CD14-positive monocyte (primary cell): Measurements from ENCODE around the gene GABRG3. TPM values are rescaled to one million over a fixed set of nuclear protein-coding genes. Genes with fewer than 3 reads are reported as not detected.

Experiments
- DNase-seq, 3 donors: peaks; one replicate each; pipeline ENCODE4 v3.0.0-alpha.2; 2011 to 2022
- H2AFZ ChIP-seq: 2 replicates; pipeline ENCODE4 v1.6.0; 2012; ENCODE audit warnings: mild to moderate bottlenecking, low read depth, low read length, inconsistent platforms; ENCODE audit not compliant: insufficient read depth, poor library complexity, severe bottlenecking
- H3K27ac ChIP-seq, 2 donors: 1 replicate in 1 of 2; 2 replicates in 1 of 2; pipeline ENCODE4 v1.5.1; 2012 to 2013; ENCODE audit warnings: low read length in 2 of 2, control low read depth in 1 of 2, inconsistent platforms in 1 of 2, low read depth in 1 of 2, mild to moderate bottlenecking in 1 of 2
- H3K27me3 ChIP-seq, 2 donors: one replicate each; pipeline versions ENCODE4 v1.6.0 to v1.6.1; 2011 to 2013; ENCODE audit warnings: low read length in 2 of 2; ENCODE audit not compliant: control insufficient read depth in 2 of 2, insufficient read depth in 2 of 2
- H3K36me3 ChIP-seq, 2 donors: replicated peaks in 1 of 2; 1 replicate in 1 of 2; 2 replicates in 1 of 2; pipeline versions ENCODE4 v1.5.1 to v1.6.1; 2012 to 2013; ENCODE audit warnings: low read length in 2 of 2, control low read depth in 1 of 2, inconsistent platforms in 1 of 2, mild to moderate bottlenecking in 1 of 2; ENCODE audit not compliant: insufficient read depth in 2 of 2, control insufficient read depth in 1 of 2
- H3K4me1 ChIP-seq, 2 donors: 1 replicate in 1 of 2; 2 replicates in 1 of 2; pipeline versions ENCODE4 v1.5.1 to v1.6.1; 2012 to 2013; ENCODE audit warnings: low read length in 2 of 2, control low read depth in 1 of 2, inconsistent platforms in 1 of 2, mild to moderate bottlenecking in 1 of 2, moderate library complexity in 1 of 2; ENCODE audit not compliant: insufficient read depth in 2 of 2, control insufficient read depth in 1 of 2
- H3K4me2 ChIP-seq: replicated peaks from 2 replicates; pipeline ENCODE3; 2012; ENCODE audit warnings: low read length, moderate library complexity, mild to moderate bottlenecking; ENCODE audit not compliant: poor library complexity, severe bottlenecking; ENCODE audit errors: extremely low read depth
- H3K4me3 ChIP-seq, 3 experiments: fragments of 200-600 bp in 1 of 3; sonication (generic) in 1 of 3; replicated peaks in 1 of 3; 1 replicate in 2 of 3; 2 replicates in 1 of 3; pipeline ENCODE4 v1.5.1; 2011 to 2013; ENCODE audit warnings: low read length in 3 of 3, mild to moderate bottlenecking in 3 of 3, control low read depth in 2 of 3, low read depth in 2 of 3, inconsistent platforms in 1 of 3, moderate library complexity in 1 of 3
- H3K79me2 ChIP-seq: 2 replicates; pipeline ENCODE4 v1.6.0; 2012; ENCODE audit warnings: mild to moderate bottlenecking, control low read depth, inconsistent platforms, low read length, moderate library complexity; ENCODE audit not compliant: insufficient read depth
- H3K9ac ChIP-seq: 2 replicates; pipeline ENCODE4 v1.6.0; 2017; ENCODE audit warnings: low read length, mild to moderate bottlenecking; ENCODE audit not compliant: insufficient read depth, poor library complexity, severe bottlenecking
- H3K9me3 ChIP-seq, 2 donors: replicated peaks in 1 of 2; 1 replicate in 1 of 2; 2 replicates in 1 of 2; pipeline versions ENCODE4 v1.5.1 to v1.6.1; 2012 to 2013; ENCODE audit warnings: low read length in 2 of 2, control low read depth in 1 of 2; ENCODE audit not compliant: control insufficient read depth in 1 of 2, insufficient read depth in 1 of 2
- H4K20me1 ChIP-seq: 2 replicates; pipeline ENCODE4 v1.6.0; 2012; ENCODE audit warnings: mild to moderate bottlenecking, low read length, control low read depth, moderate library complexity; ENCODE audit not compliant: insufficient read depth
- H3K27ac Mint-ChIP-seq, 7 donors: one replicate each; pipeline ENCODE4 v1.8.0; 2020; ENCODE audit warnings: mild to moderate bottlenecking in 7 of 7, mixed read lengths in 7 of 7, moderate library complexity in 6 of 7, inconsistent platforms in 2 of 7
- H3K27me3 Mint-ChIP-seq, 3 donors: one replicate each; pipeline ENCODE4 v1.8.0; 2021 to 2022; ENCODE audit warnings: low read depth in 3 of 3, mild to moderate bottlenecking in 3 of 3, mixed read lengths in 3 of 3, moderate library complexity in 3 of 3, inconsistent platforms in 1 of 3
- H3K36me3 Mint-ChIP-seq, 2 donors: one replicate each; pipeline ENCODE4 v1.8.0; 2020; ENCODE audit warnings: mixed read lengths in 2 of 2, inconsistent platforms in 1 of 2, mild to moderate bottlenecking in 1 of 2
- H3K4me1 Mint-ChIP-seq: one replicate; pipeline ENCODE4 v1.8.0; 2020; ENCODE audit warnings: mild to moderate bottlenecking, mixed read lengths
- H3K4me3 Mint-ChIP-seq, 2 donors: one replicate each; pipeline ENCODE4 v1.8.0; 2020; ENCODE audit warnings: mild to moderate bottlenecking in 2 of 2, mixed read lengths in 2 of 2, moderate library complexity in 1 of 2
- H3K9me3 Mint-ChIP-seq, 7 donors: one replicate each; pipeline ENCODE4 v1.8.0; 2020 to 2022; ENCODE audit warnings: mixed read lengths in 7 of 7, mild to moderate bottlenecking in 6 of 7, moderate library complexity in 6 of 7, inconsistent platforms in 2 of 7
- CTCF ChIP-seq: fragments of 200-600 bp; IDR thresholded peaks from one replicate; pipeline ENCODE4 v1.8.0; 2022; ENCODE audit warnings: antibody characterized with exemption, mild to moderate bottlenecking
- WGBS: methylation state at CpG from one replicate; pipeline ENCODE4 v1.1.5; 2013; ENCODE audit warnings: missing lambda C conversion rate; ENCODE audit not compliant: insufficient coverage; 5-methylcytosine and 5-hydroxymethylcytosine counted together
- intact Hi-C, 2 donors: fragments of 100-400 bp; cut with micrococcal nuclease; formaldehyde crosslinking; loops; one replicate each; pipeline versions ENCODE4 v1.15.0 to v1.15.1; 2023
- polyA plus RNA-seq, 3 donors: library from polyadenylated mRNA; depleted of rRNA in 1 of 3; unstranded in 2 of 3; stranded (reverse) in 1 of 3; fragments of 300-500 nt in 2 of 3; fragments of >200 nt in 1 of 3; fragmentation: Illumina TruSeq in 2 of 3; gene quantifications; 1 replicate in 2 of 3; 2 replicates in 1 of 3; pipeline ENCODE4 v1.2.3, GENCODE V29; 2012 to 2021

GABRG3 gene
- polyA plus RNA-seq, 3 donors, result not detected

DNA sequence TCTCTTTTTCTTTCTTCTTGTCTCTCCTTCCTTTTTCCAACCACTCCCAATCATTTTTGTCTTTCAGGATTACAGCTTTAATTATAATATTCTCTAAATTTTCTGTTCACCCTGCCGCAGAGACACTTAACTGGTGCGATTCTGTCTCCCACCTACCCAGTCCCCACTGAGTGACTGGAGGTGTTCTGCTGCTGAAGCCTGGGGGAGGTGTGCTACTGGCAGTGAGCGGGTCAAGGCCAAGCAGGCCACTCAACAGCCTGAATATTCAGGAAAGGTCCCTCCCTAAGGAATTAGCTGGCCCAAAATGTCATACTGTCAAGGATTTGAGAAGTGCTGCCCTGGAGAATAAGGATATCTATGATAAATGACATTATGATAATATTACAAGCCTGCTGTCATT is 126.5 kb downstream of the GABRG3 start:
- DNase-seq, result no peak
- TF ChIP-seq CTCF, result no peak
- WGBS, result 80% methylated on average over 1 of the region's 3 CpGs
- no peaks in the 10 kb centered on the region for H3K36me3 ChIP-seq
- H3K9ac ChIP-seq, result no peak overlapping the region
- no peak overlapping the region for H3K4me2 ChIP-seq
- Mint-ChIP-seq H3K9me3 (peaks cover 0 to 27% (median 10%) of the 10 kb centered on the region in 7 donors), H3K4me1 (no peaks in the 10 kb centered on the region), H3K27ac (no peak overlapping the region), H3K4me3 (no peak overlapping the region), H3K36me3 (no peaks in the 10 kb centered on the region), H3K27me3 (peaks cover 0 to 2% (median 0%) of the 10 kb centered on the region in 3 donors)
- no peaks in the 10 kb centered on the region for H4K20me1 ChIP-seq
- H3K27ac ChIP-seq, result no peak overlapping the region
- intact Hi-C loops, result no loop called here
- no peaks in the 10 kb centered on the region for H3K27me3 ChIP-seq
- H3K4me3 ChIP-seq, result no peak overlapping the region
- peaks cover 10 to 18% of the 10 kb centered on the region in 2 donors for H3K9me3 ChIP-seq
- no peaks in the 10 kb centered on the region for H3K79me2 ChIP-seq
- H3K4me1 ChIP-seq, result no peaks in the 10 kb centered on the region
- H2AFZ ChIP-seq, result no peak overlapping the region

- Histone ChIP-seq H3K9ac (no peak overlapping the region), H3K27me3 (no peaks in the 10 kb centered on the region), H3K4me2 (no peak overlapping the region), H3K4me3 (no peak overlapping the region), H3K36me3 (no peaks in the 10 kb centered on the region), H3K9me3 (peaks cover 10 to 13% of the 10 kb centered on the region in 2 donors), H2AFZ (no peak overlapping the region), H4K20me1 (no peaks in the 10 kb centered on the region), H3K27ac (no peak overlapping the region), H3K79me2 (no peaks in the 10 kb centered on the region), H3K4me1 (no peaks in the 10 kb centered on the region)
- Mint-ChIP-seq H3K27ac (no peak overlapping the region), H3K36me3 (no peaks in the 10 kb centered on the region), H3K4me3 (no peak overlapping the region), H3K9me3 (peaks cover 1 to 16% (median 7%) of the 10 kb centered on the region in 7 donors), H3K27me3 (peaks cover 0 to 2% (median 0%) of the 10 kb centered on the region in 3 donors), H3K4me1 (no peaks in the 10 kb centered on the region)
- WGBS, result no CpG with 5 or more reads among the region's 9 CpGs
- TF ChIP-seq CTCF, result no peak
- DNase-seq, result no peak
- intact Hi-C loops, result no loop called here
These were observed 131.0 kb downstream of the GABRG3 start for GRCh38 chr15:27101982-27102381.
